GM20000 (cell line): ENCODE results near the gene CDIPT.

Experiments used
- DNase-seq: peaks from one replicate; pipeline ENCODE4 v3.0.0; 2012; ENCODE audit warnings: low spot score
- TF ChIP-seq, protein P1 (sequence below): IDR thresholded peaks from 2 replicates; pipeline ENCODE4 v1.5.1; 2012; ENCODE audit warnings: mild to moderate bottlenecking, control low read depth; ENCODE audit errors: extremely low read depth, missing control alignments

The CDIPT gene

DNA sequence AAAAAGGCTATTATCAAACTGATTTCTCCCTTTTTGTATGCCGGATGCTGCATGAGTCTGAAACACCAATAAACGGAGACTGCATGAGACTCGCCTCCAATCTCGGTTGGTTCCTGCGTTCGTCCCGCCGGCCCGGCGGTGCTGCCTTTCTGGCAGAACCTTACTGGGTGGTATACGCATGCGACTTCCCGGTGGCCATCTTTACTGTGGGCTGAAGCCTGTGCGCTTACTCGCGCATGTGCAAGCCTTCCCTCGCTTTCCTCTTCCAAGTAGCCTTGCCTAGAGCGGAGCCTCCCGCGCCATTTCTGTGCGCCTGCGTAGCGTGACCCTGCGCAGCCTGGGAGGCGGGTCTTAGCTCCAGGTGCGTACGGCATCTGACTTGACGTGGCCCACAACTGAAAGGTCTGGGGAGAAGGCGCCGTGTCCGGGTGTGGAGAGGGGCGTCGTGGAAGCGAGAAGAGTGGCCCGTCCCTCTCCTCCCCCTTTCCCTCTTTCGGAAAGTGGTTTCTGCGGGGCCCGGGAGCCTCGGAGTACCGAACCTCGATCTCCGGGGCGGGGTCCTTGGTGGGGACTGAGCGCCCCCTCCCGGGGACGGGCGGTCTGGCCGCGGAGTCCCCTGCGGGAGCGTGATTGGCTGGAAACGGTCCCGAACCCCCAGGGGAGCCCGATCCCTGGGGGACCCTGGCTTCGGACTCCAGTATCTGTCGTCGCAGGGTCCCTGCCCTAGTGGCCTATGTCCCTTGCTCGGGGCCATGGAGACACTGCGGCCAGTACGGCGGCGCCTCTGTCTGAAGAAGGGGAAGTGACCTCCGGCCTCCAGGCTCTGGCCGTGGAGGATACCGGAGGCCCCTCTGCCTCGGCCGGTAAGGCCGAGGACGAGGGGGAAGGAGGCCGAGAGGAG, 47.0 kb downstream of the CDIPT start, which contains the start of gene PAGR1:
Gene PAGR1, plus strand, starts transcription at position 360 of the 901 bp plus-strand sequence. Its CDS starts 374 bp downstream, at position 734.
- peak; percentile 94 for DNase-seq
- TF ChIP-seq, protein P1, sequence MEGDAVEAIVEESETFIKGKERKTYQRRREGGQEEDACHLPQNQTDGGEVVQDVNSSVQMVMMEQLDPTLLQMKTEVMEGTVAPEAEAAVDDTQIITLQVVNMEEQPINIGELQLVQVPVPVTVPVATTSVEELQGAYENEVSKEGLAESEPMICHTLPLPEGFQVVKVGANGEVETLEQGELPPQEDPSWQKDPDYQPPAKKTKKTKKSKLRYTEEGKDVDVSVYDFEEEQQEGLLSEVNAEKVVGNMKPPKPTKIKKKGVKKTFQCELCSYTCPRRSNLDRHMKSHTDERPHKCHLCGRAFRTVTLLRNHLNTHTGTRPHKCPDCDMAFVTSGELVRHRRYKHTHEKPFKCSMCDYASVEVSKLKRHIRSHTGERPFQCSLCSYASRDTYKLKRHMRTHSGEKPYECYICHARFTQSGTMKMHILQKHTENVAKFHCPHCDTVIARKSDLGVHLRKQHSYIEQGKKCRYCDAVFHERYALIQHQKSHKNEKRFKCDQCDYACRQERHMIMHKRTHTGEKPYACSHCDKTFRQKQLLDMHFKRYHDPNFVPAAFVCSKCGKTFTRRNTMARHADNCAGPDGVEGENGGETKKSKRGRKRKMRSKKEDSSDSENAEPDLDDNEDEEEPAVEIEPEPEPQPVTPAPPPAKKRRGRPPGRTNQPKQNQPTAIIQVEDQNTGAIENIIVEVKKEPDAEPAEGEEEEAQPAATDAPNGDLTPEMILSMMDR: peak; percentile 80

DNA sequence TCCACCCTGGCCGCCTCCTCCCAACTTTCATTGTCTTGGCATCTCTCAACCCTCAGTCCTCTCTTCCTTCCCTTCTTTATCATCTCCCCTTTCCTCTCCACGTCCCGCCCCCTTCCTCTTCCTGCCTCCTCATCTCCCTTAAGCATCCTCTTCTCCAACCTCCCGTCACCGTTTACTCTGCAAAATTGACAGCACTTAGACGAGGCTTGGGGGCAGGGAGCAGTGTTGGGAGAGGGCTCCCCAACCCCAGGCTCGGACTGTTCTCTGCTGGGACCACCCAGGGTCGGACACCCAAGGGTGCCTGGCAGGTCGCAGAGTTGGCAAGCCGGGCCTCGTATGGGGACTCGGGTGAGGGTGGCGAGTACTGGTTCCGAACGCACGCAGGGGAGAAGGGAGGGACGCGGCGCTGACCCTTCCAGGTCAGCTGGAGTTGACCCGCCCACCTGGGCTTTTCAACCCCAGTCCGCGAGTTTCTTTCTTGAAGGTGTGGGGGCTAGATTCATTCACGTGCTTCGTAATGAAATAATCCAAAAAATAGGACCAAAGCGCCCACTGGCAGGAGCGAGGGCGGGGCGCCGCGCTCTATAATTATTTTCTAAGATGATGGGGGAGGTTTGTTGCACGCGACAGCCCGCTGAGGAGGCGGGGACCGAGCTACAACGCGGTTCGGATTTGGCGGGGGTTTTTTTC, 47.8 kb downstream of the CDIPT start:
- no peak for DNase-seq
- TF ChIP-seq, protein P1: no peak

DNA sequence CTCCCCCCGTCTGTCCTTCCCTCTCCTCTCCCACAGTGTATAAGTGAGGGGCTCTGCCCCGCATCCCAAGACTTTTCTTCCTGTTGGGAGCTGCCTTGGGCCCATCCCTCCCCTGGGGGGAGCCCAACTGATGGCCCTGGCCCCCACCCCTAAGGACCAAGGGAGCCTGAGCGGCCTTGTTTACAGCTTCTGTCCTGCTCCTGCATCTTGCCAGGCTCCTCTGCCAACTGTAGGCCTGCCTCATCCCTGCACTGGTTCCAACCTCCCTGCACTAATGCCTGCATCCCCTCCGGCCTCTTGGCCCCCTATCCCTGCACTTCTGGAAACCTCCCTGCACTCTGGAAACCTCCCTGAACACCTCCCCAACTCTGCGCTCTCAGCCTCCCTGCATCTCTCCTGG, 48.4 kb downstream of the CDIPT start:
- TF ChIP-seq, protein P1: no peak
- DNase-seq: no peak

DNA sequence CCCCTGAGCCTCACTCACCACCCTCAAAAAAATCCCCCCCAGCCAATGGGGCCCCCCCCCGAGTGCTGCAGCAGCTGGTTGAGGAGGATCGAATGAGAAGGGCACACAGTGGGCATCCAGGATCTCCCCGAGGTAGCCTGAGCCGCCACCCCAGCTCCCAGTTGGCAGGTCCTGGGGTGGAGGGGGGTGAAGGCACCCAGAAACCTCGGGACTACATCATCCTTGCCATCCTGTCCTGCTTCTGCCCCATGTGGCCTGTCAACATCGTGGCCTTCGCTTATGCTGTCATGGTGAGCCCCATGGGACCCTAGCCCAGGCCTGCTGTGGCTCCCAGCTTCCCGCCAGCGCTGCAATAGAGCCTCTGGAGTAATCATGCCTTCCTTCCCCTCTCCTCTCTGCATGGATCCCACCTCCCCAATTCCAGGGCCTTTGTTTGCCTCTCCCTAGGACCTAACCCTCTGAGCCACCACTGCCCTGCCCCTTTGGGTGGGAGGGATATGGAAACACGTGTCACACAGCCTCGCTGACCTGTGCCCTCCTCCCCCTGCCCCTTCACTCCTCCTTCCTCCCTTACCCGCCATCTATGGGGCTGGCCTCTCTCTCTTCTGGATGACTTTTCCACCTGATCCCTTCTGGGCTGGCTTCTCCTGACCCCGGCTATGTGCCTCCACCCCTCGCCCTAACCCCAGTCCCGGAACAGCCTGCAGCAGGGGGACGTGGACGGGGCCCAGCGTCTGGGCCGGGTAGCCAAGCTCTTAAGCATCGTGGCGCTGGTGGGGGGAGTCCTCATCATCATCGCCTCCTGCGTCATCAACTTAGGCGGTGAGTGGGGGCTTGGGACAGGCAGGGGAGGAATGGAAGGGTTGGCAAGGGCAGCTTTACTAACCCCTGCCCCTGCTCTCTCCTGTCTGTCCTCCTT, 49.1 kb downstream of the CDIPT start:
- DNase-seq: no peak

DNA sequence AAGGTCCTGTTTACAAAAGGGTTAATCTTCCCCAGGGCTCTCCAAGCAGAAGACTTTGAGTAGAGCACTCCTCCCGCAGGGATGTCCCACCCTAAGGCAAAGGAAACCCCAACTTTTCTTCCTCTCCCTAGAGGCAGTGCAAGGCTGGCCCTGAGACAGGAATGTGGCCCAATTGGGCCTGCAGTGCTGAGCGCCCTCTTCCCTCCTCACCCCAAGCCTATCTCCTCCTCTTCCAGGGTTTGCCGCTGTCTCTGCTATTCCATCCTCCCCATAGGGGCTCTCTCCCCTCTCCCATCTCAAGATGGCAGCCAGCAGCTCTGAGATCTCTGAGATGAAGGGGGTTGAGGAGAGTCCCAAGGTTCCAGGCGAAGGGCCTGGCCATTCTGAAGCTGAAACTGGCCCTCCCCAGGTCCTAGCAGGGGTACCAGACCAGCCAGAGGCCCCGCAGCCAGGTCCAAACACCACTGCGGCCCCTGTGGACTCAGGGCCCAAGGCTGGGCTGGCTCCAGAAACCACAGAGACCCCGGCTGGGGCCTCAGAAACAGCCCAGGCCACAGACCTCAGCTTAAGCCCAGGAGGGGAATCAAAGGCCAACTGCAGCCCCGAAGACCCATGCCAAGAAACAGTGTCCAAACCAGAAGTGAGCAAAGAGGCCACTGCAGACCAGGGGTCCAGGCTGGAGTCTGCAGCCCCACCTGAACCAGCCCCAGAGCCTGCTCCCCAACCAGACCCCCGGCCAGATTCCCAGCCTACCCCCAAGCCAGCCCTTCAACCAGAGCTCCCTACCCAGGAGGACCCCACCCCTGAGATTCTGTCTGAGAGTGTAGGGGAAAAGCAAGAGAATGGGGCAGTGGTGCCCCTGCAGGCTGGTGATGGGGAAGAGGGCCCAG, 50.0 kb downstream of the CDIPT start:
- no peak for DNase-seq
- TF ChIP-seq, protein P1: no peak

More for the DNA sequence above, 49.1 kb downstream of the CDIPT start:
- TF ChIP-seq, protein P1: no peak

DNA sequence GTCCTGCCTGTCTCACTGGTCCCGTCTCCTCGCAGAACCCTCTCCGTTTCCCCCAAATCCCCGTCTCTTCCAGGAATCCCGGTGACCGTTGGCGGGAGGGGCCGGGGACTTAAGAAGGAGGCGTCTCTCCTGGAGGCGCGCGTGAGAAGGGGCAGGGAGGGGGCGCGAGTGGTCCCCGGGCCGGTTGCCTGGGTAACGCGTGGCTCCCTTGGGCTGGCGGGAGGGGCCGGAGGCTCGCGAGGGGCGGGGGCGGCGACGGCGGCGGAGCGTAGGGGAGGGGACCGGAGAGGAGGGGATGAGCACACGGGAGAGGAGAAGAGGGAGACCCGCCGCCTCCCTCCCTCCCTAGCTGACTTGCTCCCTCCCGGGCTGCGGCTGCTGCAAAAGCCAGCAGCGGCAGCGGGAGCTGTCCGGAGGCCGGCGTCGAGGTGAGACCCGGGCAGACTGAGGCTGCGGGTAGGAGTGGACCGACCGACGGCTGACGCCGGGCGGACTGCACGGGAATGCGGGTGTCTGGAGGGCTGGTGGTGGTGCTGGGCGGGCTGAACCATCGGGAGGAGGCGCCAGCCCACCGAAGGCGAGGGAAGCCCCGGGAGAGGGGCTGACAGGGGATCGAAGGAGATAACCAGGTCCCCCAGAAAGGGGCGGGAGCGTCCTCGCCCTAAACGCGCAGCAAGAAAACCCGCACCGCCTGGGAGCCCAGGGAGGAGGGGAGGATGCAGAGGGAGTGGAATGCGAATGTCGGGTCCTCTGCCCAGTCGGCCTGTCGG, 50.9 kb downstream of the CDIPT start, which contains the start of gene PRRT2:
Gene PRRT2, plus strand, starts transcription at position 298 of the 770 bp plus-strand sequence. CDS start 862 bp downstream, outside the sequence.
- TF ChIP-seq, protein P1: no peak
- peak; percentile 60 for DNase-seq
